ENCODE data around the gene COL15A1.

DNA sequence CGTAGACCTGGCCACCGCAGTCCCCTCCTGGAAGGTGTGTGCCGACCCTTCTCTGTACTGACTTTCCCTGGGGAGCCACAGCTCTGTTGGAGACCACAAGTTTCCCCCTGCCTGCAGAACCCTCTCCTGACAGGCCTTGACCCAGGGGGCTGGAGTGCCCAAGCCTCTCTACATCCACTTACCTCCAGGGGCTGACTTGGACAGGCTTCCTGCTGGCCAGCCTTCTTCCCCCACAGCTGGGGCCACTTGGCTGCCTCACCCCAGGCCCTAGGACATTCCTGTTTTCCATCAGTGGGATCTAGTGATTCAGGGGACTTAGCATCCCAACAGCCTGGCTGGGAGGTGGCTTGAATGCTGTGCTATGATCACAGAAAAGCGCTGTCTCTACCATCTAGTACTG lies 23.6 kb downstream of the COL15A1 start:
- TF ChIP-seq POLR2A (IDR thresholded peaks at IDR 0.05; ENCODE audit: low read length) = no peak
- TF ChIP-seq GATA1 (IDR thresholded peaks at IDR 0.05; ENCODE audit: low read depth, low read length) = no peak
